Sigmoid colon (tissue), 4 donors: ENCODE measurements around the gene SLC30A2.

Experiments used
- CTCF ChIP-seq, 4 experiments: fragments of 450-650 bp in 3 of 4; fragments of 200-600 bp in 1 of 4; IDR thresholded peaks; one replicate each; pipeline ENCODE4 v1.5.1; 2016 to 2019; ENCODE audit warnings: antibody characterized with exemption in 4 of 4, mild to moderate bottlenecking in 3 of 4, moderate library complexity in 2 of 4
- EP300 ChIP-seq, 4 donors: sonication (generic); formaldehyde crosslinking; IDR thresholded peaks; one replicate each; pipeline ENCODE4 v1.6.1; 2017; ENCODE audit warnings: antibody characterized with exemption in 4 of 4
- POLR2AphosphoS5 ChIP-seq, 4 donors: sonication (generic); formaldehyde crosslinking; IDR thresholded peaks; one replicate each; pipeline ENCODE4 v1.6.1; 2017; ENCODE audit warnings: antibody characterized with exemption in 4 of 4

GRCh38 chr1:26022404-26022779 lies 23.5 kb downstream of the SLC30A2 start:
- no peak for TF ChIP-seq CTCF (IDR thresholded peaks at IDR 0.05)
- TF ChIP-seq EP300 (IDR thresholded peaks at IDR 0.05) = no peak
- no peak for TF ChIP-seq POLR2AphosphoS5 (IDR thresholded peaks at IDR 0.05)
